Hepatocyte (in vitro differentiated cells): ENCODE results near the gene BAZ2B. TPM values are rescaled to one million over a fixed set of nuclear protein-coding genes. Genes with fewer than 3 reads are reported as not detected.

Experiments used
- DNase-seq: peaks from one replicate; pipeline ENCODE4 v3.0.0-alpha.2; 2016; ENCODE audit warnings: low spot score
- H2AFZ ChIP-seq: fragments of 200-600 bp; sonication (generic); 2 replicates; pipeline ENCODE4 v1.6.0; 2016; ENCODE audit warnings: antibody characterized with exemption, mild to moderate bottlenecking
- H3K27ac ChIP-seq: fragments of 200-600 bp; sonication (generic); 2 replicates; pipeline ENCODE4 v1.5.1; 2016; ENCODE audit warnings: mild to moderate bottlenecking
- H3K27me3 ChIP-seq: fragments of 200-600 bp; sonication (generic); 2 replicates; pipeline ENCODE4 v1.6.1; 2016
- H3K36me3 ChIP-seq: fragments of 200-600 bp; sonication (generic); replicated peaks from 2 replicates; pipeline ENCODE4 v1.5.1; 2016; ENCODE audit warnings: low read depth; ENCODE audit not compliant: insufficient read depth
- H3K4me1 ChIP-seq: fragments of 200-600 bp; sonication (generic); 2 replicates; pipeline ENCODE4 v1.5.1; 2016; ENCODE audit warnings: mild to moderate bottlenecking, moderate library complexity; ENCODE audit not compliant: insufficient read depth
- H3K4me2 ChIP-seq: fragments of 200-600 bp; sonication (generic); 2 replicates; pipeline ENCODE4 v1.6.0; 2016
- H3K4me3 ChIP-seq: fragments of 200-600 bp; sonication (generic); 2 replicates; pipeline ENCODE4 v1.5.1; 2016; ENCODE audit warnings: mild to moderate bottlenecking
- H3K79me2 ChIP-seq: fragments of 200-600 bp; sonication (generic); 2 replicates; pipeline ENCODE4 v1.6.0; 2017; ENCODE audit warnings: mild to moderate bottlenecking
- H3K9me2 ChIP-seq: fragments of 200-600 bp; sonication (generic); replicated peaks from 2 replicates; pipeline ENCODE4 v1.6.0; 2017; ENCODE audit warnings: mild to moderate bottlenecking; ENCODE audit not compliant: insufficient read depth
- H3K9me3 ChIP-seq: fragments of 200-600 bp; sonication (generic); 2 replicates; pipeline ENCODE4 v1.5.1; 2016; ENCODE audit warnings: low read depth, mild to moderate bottlenecking
- H4K20me1 ChIP-seq: fragments of 200-600 bp; sonication (generic); 2 replicates; pipeline ENCODE4 v1.6.0; 2016; ENCODE audit warnings: mild to moderate bottlenecking; ENCODE audit not compliant: insufficient read depth, poor library complexity, severe bottlenecking
- EZH2 ChIP-seq: fragments of 200-600 bp; sonication (generic); IDR thresholded peaks from 2 replicates; pipeline ENCODE4 v1.6.1; 2016; ENCODE audit warnings: antibody characterized with exemption, mild to moderate bottlenecking, borderline replicate concordance
- EZH2phosphoT487 ChIP-seq: fragments of 200-600 bp; sonication (generic); IDR thresholded peaks from one replicate; pipeline ENCODE4 v1.6.1; 2018; ENCODE audit warnings: antibody characterized with exemption, mild to moderate bottlenecking, low read depth, moderate library complexity; ENCODE audit not compliant: unreplicated experiment, severe bottlenecking
- WGBS: methylation state at CpG from one replicate; pipeline ENCODE4 v1.1.6; 2016; ENCODE audit warnings: low lambda C conversion rate; ENCODE audit errors: missing lambda C conversion rate; 5-methylcytosine and 5-hydroxymethylcytosine counted together
- polyA plus RNA-seq: library from polyadenylated mRNA; unstranded; fragments of >200 nt; fragmentation: Nextera tagmentation; extraction: Ambion mirVana; gene quantifications from 2 replicates; pipeline ENCODE4 v1.2.1, GENCODE V29; 2016
- total RNA-seq: library from RNA; depleted of rRNA; stranded (reverse); fragments of >200 nt; gene quantifications from 2 replicates; pipeline ENCODE4 v1.2.3, GENCODE V29; 2014
- TF ChIP-seq, protein P1 (sequence below): fragments of 200-600 bp; sonication (generic); IDR thresholded peaks from 2 replicates; pipeline ENCODE4 v1.5.1; 2016; ENCODE audit warnings: antibody characterized with exemption, mild to moderate bottlenecking; ENCODE audit not compliant: poor library complexity

The BAZ2B gene
- total and polyA plus RNA-seq, 2 experiments from 2014 or later: 40.7 to 83.3 TPM

DNA sequence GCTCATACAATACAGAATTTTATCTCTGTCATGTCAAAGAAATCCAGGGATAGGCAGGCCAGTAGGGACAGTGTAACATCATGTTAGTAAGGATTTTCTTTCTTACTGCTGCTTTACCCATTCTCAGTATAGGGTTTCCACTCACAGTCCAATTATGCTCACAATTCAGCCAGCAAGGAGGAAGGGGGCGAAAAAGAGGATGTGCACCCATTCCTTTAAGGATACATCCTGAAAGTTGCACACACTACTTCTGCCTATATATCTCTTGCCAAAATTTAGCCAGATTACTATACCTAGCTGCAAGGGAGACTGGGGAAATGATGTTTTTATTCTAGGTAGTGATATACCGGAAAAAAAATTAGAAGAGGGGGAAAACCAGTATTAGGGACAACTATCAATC is 66.1 kb downstream of the BAZ2B start:
- H3K4me3 ChIP-seq: no peak overlapping the region
- H3K4me1 ChIP-seq: no peaks in the 10 kb centered on the region
- no peak overlapping the region for H2AFZ ChIP-seq
- H3K4me2 ChIP-seq: no peak overlapping the region
- no peak overlapping the region for H3K27ac ChIP-seq
- TF ChIP-seq EZH2 (no peak), EZH2phosphoT487 (no peak)
- TF ChIP-seq, protein P1, sequence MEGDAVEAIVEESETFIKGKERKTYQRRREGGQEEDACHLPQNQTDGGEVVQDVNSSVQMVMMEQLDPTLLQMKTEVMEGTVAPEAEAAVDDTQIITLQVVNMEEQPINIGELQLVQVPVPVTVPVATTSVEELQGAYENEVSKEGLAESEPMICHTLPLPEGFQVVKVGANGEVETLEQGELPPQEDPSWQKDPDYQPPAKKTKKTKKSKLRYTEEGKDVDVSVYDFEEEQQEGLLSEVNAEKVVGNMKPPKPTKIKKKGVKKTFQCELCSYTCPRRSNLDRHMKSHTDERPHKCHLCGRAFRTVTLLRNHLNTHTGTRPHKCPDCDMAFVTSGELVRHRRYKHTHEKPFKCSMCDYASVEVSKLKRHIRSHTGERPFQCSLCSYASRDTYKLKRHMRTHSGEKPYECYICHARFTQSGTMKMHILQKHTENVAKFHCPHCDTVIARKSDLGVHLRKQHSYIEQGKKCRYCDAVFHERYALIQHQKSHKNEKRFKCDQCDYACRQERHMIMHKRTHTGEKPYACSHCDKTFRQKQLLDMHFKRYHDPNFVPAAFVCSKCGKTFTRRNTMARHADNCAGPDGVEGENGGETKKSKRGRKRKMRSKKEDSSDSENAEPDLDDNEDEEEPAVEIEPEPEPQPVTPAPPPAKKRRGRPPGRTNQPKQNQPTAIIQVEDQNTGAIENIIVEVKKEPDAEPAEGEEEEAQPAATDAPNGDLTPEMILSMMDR: no peak
- no peaks in the 10 kb centered on the region for H3K9me2 ChIP-seq
- no peaks in the 10 kb centered on the region for H3K9me3 ChIP-seq
- peaks cover 2% of the 10 kb centered on the region for H4K20me1 ChIP-seq
- H3K36me3 ChIP-seq: no peaks in the 10 kb centered on the region
- H3K27me3 ChIP-seq: no peaks in the 10 kb centered on the region
- peaks cover 12% of the 10 kb centered on the region for H3K79me2 ChIP-seq
- WGBS: 98% methylated on average over 2 of the region's 2 CpGs
- no peak for DNase-seq

DNA sequence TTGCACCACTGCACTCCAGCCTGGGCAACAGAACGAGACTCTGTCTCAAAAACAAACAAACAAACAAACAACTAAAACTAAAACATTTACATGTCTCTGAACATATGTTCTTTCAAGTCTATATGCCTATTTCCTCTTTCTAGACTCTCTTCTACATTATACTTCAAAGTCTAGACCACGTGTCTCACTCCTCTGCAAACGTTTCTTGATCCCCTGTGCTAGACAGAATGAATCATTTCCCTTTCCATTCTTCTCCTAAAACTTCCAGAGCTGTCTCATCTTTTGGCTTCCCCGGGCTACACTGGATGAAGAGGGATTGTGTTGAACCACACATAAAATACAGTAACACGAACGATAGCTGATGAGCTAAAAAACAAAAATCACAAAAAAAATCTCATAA is 67.1 kb downstream of the BAZ2B start:
- Histone ChIP-seq H3K4me2 (no peak overlapping the region), H3K36me3 (no peaks in the 10 kb centered on the region), H3K4me3 (no peak overlapping the region), H4K20me1 (peaks cover 2% of the 10 kb centered on the region), H3K4me1 (no peaks in the 10 kb centered on the region), H3K27ac (no peak overlapping the region), H3K9me3 (no peaks in the 10 kb centered on the region), H3K9me2 (no peaks in the 10 kb centered on the region), H3K79me2 (peaks cover 17% of the 10 kb centered on the region), H2AFZ (no peak overlapping the region), H3K27me3 (no peaks in the 10 kb centered on the region)
- WGBS: 83% methylated on average over 6 of the region's 6 CpGs
- DNase-seq: no peak
- TF ChIP-seq EZH2phosphoT487 (no peak), EZH2 (no peak)
- TF ChIP-seq, protein P1: no peak

DNA sequence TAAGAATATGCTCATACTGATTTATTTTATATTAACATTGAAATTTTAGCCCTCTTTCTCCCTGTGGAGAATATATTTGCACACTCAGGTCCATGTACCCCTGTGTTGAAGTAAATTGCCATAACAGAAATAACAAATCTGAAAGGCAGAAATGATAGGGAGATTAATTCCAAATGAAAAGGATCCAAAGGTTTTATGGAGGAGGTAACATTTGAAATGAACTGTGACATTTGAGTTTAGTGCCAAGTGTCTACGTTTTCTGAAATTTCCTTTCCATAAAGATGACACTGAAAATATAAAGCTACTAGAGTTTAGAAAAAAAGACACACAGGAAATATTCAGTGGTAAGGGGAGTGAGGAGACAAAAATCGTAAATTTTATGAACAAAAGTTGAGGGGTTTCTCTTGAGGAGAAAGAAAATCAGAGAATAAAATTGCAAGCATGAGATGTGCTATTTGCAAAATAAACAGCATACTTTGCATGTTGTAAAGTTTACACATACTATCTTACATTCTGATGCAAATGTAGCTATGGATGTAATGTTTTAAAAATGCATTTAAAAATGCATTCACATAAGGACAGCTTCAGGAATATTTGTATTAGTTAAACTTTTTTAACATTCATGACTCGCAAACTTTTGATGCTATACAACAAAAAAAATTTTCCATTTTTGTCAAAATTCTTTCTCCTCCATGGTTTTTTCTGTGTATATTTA is 69.5 kb downstream of the BAZ2B start:
- H3K9me3 ChIP-seq: peaks cover 7% of the 10 kb centered on the region
- H3K4me2 ChIP-seq: no peak overlapping the region
- no peak overlapping the region for H3K4me3 ChIP-seq
- no peak overlapping the region for H3K27ac ChIP-seq
- H3K27me3 ChIP-seq: no peaks in the 10 kb centered on the region
- H2AFZ ChIP-seq: no peak overlapping the region
- H3K4me1 ChIP-seq: no peaks in the 10 kb centered on the region
- TF ChIP-seq EZH2phosphoT487 (no peak), EZH2 (no peak)
- TF ChIP-seq, protein P1: no peak
- peaks cover 2% of the 10 kb centered on the region for H4K20me1 ChIP-seq
- no peaks in the 10 kb centered on the region for H3K9me2 ChIP-seq
- peaks cover 21% of the 10 kb centered on the region for H3K79me2 ChIP-seq
- 86% methylated on average over 3 of the region's 3 CpGs for WGBS
- no peaks in the 10 kb centered on the region for H3K36me3 ChIP-seq
- no peak for DNase-seq
